Measurements from ENCODE around the gene FBLN2. TPM values are rescaled to one million over a fixed set of nuclear protein-coding genes. Genes with fewer than 3 reads are reported as not detected.

FBLN2 gene
- total RNA-seq, 1 donor: 54.6 TPM

- H2AFZ ChIP-seq (ENCODE audit: low read length): no peak overlapping the region
- H3K36me3 ChIP-seq (ENCODE audit: insufficient read depth, low read length): no peaks in the 10 kb centered on the region
- no peak for DNase-seq (ENCODE audit: insufficient read length, low spot score, missing footprints)
- no peak overlapping the region for H3K27ac ChIP-seq (ENCODE audit: low read depth, low read length)
- H3K9me3 ChIP-seq (ENCODE audit: low read depth, low read length): no peaks in the 10 kb centered on the region
- no peaks in the 10 kb centered on the region for H3K79me2 ChIP-seq (ENCODE audit: insufficient read depth, low read length)
- H3K4me3 ChIP-seq (ENCODE audit: insufficient read depth, low read length): no peak overlapping the region
- H3K4me2 ChIP-seq (ENCODE audit: insufficient read depth, low read length): no peak overlapping the region
- peaks cover 9% of the 10 kb centered on the region for H3K4me1 ChIP-seq (ENCODE audit: insufficient read depth, low read length)
- no peak for TF ChIP-seq CTCF (IDR thresholded peaks at IDR 0.05; ENCODE audit: extremely low read depth, low read depth, low read length)
- no peaks in the 10 kb centered on the region for H3K27me3 ChIP-seq (ENCODE audit: insufficient read depth, low read length)
- H4K20me1 ChIP-seq (ENCODE audit: insufficient read depth, low read length): no peaks in the 10 kb centered on the region
Observed at GRCh38 chr3:13512451-13512850, 36.5 kb upstream of the FBLN2 start.

- Histone ChIP-seq H3K4me3 (ENCODE audit: insufficient read depth, low read length) (no peak overlapping the region), H3K36me3 (ENCODE audit: insufficient read depth, low read length) (no peaks in the 10 kb centered on the region), H3K27ac (ENCODE audit: low read depth, low read length) (no peak overlapping the region), H3K4me2 (ENCODE audit: insufficient read depth, low read length) (no peak overlapping the region), H3K79me2 (ENCODE audit: insufficient read depth, low read length) (no peaks in the 10 kb centered on the region), H3K4me1 (ENCODE audit: insufficient read depth, low read length) (peaks cover 3% of the 10 kb centered on the region), H3K9me3 (ENCODE audit: low read depth, low read length) (no peaks in the 10 kb centered on the region), H3K27me3 (ENCODE audit: insufficient read depth, low read length) (no peaks in the 10 kb centered on the region), H2AFZ (ENCODE audit: low read length) (no peak overlapping the region), H4K20me1 (ENCODE audit: insufficient read depth, low read length) (no peaks in the 10 kb centered on the region)
- no peak for TF ChIP-seq CTCF (IDR thresholded peaks at IDR 0.05; ENCODE audit: extremely low read depth, low read depth, low read length)
- DNase-seq (ENCODE audit: insufficient read length, low spot score, missing footprints): peak; percentile 69
Observed at GRCh38 chr3:13513051-13513912, 35.6 kb upstream of the FBLN2 start.

- no peaks in the 10 kb centered on the region for H4K20me1 ChIP-seq (ENCODE audit: insufficient read depth, low read length)
- TF ChIP-seq CTCF (IDR thresholded peaks at IDR 0.05; ENCODE audit: extremely low read depth, low read depth, low read length): no peak
- H2AFZ ChIP-seq (ENCODE audit: low read length): no peak overlapping the region
- no peaks in the 10 kb centered on the region for H3K79me2 ChIP-seq (ENCODE audit: insufficient read depth, low read length)
- no peak for DNase-seq (ENCODE audit: insufficient read length, low spot score, missing footprints)
- no peaks in the 10 kb centered on the region for H3K36me3 ChIP-seq (ENCODE audit: insufficient read depth, low read length)
- H3K4me3 ChIP-seq (ENCODE audit: insufficient read depth, low read length): no peak overlapping the region
- H3K4me2 ChIP-seq (ENCODE audit: insufficient read depth, low read length): no peak overlapping the region
- peaks cover 3% of the 10 kb centered on the region for H3K4me1 ChIP-seq (ENCODE audit: insufficient read depth, low read length)
- H3K27ac ChIP-seq (ENCODE audit: low read depth, low read length): no peak overlapping the region
- H3K9me3 ChIP-seq (ENCODE audit: low read depth, low read length): no peaks in the 10 kb centered on the region
- H3K27me3 ChIP-seq (ENCODE audit: insufficient read depth, low read length): no peaks in the 10 kb centered on the region
Observed at GRCh38 chr3:13513913-13514517, 34.9 kb upstream of the FBLN2 start.

Data from osteoblast (primary cell).